NCI-H748 (cell line): ENCODE results near the gene HOXD10.

ENCODE experiments used
- DNase-seq: peaks from one replicate; lab custom pipeline; 2025; ENCODE audit not compliant: unreplicated experiment; lab: John Stamatoyannopoulos, UW

The HOXD10 gene

DNA sequence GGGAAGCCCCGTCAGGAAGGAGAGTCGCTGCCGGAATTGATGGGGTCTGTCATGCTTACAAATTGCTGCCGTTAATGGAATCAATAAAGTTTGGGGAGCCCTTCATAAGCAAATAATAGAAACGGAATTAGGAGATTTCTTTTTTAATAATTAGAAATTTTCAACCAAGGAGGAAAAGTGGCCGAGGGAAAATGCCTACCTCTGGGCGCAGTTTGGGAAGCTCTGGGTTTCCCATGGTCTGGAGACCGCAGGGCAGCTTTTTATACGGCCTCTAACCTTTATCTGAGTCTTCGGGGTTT lies 34.1 kb upstream of the HOXD10 start:
- DNase-seq, result no peak

DNA sequence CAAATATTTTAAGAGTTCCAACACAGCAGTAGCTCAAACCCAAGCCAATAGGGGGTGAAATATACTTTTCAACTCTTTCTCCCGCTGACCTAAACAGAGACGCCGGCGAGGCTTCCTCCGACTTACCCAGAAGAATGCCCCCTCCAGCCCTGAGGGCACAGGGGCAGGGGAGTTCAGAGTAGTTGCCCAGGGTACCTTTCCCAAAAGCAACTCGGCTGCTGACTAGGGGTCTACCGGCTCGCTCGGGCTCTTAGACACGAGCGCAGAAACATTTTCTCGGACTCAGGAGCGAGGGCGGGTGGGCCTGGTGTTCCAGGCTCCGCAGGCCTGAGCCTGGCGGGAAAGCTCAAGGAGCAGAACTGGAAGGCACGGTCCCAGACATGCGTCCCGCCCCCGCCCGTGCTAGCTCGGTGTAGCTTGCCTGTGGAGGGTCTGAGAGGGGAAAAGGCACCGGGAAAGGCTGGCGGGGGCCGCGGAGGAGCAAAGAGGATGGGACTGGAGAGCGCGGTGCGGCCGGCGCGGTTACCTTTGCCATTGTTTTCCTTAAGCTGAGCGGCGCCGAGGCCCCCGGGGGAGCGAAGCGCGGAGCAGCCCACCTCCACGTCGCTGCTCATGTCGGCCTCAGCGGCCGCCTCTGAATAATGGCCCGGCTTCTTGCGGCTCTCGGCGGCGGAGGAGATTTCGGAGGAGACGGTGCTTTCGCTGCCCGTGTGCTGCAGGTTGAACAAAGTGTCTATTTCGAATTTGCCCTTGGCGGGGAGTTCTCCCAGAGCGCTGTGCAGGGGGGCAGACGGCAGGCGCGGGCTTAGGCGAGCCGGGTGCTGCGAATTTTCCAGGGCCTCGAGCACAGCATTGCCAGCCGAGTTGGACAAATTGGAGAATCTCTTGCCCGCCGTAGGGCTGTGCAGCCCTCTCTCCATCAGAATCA lies 33.5 kb upstream of the HOXD10 start:
- no peak for DNase-seq

DNA sequence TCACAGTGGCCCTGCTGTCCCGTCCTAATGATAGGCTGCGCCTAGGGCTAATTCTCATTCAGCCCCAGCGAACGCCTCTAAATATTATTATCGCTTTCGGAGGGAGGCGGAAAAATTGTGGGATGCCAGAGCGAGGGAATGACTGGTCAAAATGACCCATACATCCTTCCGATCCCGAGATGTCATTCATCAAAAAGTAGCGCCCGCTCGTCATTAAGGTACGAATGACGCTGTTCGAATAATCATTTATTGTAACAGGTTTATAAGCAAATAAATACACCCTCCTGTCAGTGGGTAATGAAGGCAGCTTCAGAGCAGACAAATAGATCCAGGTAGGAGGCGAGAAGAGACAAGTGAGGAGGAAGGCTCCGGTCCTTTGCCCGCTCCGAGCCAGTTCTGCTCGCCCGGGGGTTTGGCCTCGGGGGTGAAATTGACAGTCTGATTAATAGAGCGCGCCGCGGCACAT lies 32.7 kb upstream of the HOXD10 start, which contains the start of gene EVX2:
EVX2 (minus strand) TSS at position 167 of the 466 bp plus-strand sequence. CDS start 186 bp downstream, outside the sequence.
- DNase-seq, result peak; percentile 65

DNA sequence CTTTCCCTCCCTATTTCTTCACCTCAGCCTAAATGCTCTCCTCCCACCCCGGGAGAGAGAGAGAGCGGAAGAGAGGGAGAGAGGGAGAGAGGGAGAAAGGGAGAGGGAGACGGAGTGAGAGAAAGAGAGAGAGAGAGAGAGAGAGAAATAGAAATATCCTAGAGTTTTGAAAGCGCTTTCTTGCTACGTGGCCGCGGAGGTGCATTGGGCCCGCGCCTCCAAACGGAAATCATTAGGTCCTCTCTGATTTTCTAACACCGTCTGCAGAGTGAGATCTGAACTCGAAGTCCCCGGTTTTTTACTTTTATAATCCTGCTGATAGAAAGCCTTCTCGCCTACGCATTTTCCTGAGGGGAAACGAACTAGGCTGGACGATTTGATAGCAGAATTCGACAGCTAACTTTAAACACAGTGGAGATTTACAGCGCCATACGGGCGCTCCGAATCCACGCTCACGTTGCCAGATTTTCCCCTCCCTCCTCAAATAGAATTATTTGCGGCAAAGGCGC lies 31.9 kb upstream of the HOXD10 start:
- peak; percentile 75 for DNase-seq

DNA sequence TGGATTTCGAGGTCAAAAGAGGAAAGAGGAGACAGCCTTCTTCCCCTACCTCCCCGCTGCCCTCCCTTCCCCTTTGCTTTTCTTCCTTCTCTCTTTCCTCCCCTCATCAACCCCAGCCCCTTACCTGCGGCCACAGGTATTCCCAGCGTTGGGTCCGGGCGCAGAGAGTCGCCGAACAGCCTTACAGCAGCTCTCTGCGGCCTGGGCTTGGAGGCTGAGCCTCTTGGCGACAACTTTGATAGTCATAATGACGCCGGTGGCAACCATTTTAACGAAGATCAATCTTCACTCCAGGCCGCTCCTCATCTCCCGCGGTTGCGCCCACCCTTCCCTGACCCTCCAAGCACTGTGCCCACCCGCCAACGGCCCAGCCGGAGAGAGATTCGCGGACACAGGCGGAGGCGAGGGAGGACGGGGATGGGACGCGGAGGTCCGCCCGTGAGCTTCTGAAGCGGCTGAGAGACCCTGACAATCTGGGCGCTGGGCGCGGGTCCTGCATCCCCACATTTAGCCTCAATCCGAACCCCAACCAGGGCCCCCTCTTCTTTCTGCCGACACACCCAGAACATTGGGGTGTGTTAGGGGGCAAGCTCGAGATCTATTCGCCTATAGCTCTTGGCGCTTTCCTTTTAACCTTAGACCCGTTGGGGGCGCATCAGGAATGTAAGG lies 31.3 kb upstream of the HOXD10 start:
- peak; percentile 84 for DNase-seq

DNA sequence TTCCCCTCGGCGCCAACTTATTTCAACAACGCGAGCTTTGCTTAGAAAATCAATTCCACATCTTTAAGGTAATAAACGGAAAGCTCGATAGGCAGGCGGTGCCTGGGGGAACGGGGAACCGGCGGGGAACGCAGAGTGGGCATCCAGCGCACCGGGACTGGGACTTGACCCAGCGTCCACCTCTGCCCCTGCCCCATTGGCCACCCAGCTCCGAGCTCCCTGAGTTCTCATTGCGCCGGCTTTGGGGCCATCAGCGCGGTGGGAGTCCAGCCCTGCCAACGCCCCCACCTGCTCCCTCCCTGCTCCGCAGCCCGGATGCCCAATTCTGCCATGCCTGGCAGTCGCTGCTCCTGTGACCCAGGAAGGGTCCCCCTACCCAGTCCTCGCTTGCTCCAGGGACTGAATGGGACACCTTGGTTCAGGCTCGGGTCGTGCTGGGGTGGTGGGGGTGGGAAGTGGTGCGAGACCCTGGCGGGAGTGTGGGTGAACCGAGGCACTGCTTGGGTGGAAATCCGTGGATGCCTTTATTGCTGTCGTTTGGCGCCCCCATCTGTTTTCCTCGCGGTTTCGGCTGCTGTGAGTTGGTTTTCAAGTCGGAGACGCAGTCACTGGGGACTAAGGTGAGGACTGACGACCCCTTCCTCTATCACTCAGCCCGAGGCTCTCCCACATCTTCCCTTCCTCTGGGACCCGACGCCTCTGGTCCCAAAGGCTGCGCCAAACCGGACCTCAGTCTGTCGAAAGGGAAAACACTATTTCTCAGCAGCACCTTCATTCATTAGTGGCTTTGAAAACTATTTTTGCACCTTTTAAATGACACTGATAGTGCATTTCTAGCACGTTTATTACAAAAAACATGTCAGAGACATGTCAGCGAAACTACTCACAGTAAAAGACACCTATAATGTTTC lies 30.5 kb upstream of the HOXD10 start:
- peak; percentile 83 for DNase-seq

DNA sequence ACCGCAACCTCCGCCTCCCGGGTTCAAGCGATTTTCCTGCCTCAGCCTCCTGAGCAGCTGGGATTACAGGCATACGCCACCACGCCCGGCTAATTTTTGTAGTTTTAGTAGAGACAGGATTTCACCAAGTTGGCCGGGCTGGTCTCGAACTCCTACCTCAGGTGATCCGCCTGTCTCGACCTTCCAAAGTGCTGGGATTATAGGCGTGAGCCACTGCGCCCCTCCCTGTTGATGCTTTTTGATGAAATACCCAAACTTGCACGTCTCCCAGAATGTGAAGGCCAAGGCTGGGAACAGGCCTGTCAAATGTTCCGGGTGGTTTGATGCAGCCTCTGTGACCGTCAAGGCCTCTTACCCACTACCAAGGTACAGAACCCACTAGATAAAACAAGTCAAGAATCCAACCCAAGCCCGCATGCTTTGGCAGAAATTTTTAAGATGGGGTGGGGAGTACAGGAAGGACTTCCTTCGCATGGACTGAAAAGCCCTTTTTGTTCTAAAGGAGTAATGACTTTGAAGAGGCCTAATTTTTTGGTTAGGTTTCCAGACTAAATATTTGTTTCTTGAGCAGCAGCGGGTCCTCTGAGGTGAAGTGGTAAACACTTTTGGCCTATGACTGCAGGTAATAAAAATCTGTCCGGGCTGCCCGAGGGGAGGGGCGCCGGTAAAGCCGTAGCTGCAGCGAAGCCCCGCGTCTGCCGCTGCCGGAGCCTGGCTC lies 29.1 kb upstream of the HOXD10 start:
- no peak for DNase-seq

DNA sequence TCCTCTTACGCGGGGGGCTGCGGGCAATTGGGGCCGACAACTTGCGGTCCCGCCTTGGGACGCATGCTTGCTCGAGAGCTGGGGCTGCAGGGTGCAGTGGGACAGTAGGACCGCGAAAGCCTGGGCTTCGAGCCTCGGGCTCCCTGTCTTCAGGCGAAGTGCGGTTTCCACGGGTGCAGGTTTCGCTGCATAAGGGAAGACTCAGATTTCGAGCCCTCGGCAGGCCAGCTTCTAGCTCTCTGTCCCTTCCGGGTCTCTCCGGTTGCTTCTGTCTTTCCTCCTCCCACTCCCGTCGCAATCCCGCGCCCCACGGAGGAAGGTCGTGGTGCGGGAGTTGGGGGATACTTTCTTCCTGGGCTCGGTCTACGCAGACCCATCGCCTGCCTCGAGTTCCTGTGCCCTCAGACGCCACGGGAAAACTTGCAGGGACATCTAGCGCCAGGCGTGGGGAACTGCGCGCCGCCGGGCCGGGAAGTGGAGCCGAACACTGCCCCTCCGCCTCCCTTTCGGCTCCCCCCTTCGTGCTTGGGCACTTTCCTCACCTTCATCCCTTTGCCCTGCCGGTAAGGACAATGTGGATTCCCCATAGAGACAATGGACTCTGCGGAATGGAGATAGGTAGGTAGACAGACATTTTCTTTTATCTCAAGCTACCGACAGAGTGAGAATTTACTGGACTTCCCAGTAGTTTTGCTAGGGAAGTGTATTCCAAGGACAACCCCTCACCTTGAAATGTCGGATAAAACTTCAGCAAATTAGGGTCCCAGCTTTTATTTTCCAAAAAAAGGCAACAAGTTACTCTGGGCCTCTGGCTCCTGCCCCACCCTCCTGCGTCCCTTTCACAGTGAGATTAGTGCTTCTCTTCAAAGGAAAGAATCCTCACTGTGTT lies 28.3 kb upstream of the HOXD10 start:
- peak; percentile 84 for DNase-seq

DNA sequence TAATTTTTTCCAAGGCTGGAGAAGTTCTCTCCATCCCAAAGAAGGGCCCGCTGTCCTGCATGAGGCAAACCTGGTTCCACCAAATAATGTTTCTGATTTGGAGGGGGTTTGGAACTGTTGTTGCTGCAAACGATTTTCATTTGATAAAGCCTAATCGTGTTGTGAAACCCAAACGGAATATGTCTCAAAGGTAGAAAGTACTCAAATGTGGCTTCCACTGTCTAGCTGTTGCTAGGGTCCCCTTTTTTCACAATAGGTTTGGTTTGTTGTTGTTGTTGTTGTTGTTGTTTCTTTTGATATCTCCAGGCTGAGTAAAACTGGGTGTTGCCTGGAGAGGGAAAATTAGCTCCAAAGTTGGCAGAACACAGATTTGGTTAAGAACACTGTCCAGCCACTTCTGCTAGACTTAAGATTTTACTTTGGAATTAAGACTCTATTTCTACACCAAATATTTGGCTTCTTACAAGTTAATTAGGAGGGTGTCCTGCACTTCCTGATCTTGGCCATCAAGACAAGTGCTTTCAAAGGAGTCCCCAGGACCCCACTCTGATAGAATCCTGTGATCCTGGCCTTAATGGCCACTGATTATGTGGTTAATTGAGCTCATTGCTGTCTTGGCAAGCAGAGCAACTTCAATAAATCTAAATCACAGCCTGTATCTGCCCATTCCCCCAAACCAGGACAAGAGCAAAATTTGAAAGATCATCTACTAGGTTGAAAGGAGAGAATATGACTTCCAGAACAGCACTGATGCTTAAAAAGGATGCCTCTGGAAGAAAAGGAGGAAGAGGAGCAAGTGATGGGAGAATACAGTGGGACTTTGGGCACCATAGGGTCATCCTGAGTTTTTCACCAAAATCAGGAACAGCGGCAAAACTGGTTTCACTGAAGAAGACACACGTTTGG lies 27.4 kb upstream of the HOXD10 start:
- no peak for DNase-seq

DNA sequence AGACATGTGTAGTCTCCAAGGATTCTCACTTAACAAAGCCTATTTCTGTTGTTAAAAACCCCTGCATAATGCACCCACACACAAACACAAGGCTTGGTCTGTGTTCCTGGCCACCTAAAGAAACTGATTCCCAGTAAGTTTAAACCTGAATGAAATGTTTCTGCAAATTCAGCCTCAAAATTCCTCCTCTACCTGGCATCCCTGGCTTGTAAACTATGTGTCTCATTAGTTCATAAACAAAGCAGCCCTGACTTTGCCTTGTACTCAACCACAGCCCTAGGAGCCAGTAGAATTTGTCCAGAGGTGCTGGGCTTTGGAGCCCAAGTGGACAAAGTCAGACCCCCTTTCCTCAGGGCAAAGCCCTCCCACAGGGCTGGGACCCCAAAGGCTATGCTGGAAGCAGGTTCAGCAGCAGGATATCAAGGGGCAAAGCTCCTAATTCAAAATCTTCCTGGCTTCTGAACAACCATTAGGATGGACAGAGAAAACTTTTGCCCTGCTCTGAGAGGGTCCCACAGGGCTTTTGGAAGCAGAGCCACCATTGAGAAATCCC lies 26.7 kb upstream of the HOXD10 start:
- no peak for DNase-seq

DNA sequence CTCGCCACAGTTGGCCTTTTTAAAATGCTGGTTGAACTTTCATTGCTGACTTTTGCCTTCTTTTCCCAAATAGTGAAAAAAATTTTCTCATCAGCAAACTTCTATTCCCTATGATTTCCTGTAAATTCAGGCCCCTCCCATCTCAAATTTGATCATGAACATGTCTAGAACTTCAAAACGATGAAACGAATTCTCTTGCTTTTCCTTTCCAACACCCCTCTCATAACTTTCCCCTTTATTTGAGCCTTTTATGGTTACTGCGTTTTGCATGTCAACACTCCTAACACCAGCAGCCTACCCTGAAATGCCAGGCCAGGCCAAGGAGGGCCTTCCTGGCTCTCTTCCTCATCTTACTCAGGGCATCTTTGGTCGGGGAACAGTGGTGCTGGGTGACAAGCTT lies 25.7 kb upstream of the HOXD10 start:
- DNase-seq, result no peak

DNA sequence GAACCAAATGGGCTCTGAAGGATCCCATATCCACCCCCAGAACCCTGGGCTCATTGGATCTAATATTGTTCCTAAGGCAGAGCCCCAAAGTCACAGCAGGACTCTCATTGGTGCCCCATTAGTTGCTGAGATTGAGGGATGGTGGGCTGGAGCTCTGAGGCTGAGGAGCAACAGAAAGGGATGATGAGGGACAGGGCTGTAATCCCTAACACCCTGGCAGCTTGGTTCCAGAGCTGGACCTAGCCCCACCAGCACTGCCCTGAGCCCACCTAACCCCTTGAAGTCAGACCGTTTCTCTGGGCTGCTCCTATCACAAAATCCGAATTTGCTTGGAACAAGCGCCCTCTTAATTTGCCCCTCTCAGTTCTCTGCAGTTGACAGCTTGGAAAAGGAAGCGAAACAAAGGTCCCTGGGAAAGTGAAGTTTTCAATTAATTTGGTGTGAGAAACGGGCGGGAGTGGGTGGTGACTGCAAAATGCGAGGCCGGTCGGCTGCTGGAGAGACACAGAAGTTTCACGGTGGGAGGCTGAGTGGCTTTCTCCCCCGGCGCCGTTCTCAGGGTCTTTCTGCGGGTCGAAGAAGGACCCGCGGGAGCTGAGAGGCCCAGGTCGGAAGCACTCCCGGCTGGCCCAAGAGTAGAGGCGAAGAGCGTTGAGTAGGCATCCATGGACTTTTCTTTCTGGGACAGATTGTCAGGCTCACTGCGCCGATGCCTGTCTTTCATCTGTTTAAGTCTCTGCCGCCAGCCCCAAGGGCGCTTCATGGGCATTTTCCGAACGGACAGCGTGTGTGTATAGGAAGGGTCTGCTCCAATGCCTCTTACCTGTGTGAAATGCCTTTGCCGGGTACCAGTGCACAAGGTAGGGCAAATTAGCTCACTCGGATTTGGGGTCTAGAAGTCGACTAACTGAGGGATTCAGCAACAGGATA lies 25.0 kb upstream of the HOXD10 start:
- no peak for DNase-seq

DNA sequence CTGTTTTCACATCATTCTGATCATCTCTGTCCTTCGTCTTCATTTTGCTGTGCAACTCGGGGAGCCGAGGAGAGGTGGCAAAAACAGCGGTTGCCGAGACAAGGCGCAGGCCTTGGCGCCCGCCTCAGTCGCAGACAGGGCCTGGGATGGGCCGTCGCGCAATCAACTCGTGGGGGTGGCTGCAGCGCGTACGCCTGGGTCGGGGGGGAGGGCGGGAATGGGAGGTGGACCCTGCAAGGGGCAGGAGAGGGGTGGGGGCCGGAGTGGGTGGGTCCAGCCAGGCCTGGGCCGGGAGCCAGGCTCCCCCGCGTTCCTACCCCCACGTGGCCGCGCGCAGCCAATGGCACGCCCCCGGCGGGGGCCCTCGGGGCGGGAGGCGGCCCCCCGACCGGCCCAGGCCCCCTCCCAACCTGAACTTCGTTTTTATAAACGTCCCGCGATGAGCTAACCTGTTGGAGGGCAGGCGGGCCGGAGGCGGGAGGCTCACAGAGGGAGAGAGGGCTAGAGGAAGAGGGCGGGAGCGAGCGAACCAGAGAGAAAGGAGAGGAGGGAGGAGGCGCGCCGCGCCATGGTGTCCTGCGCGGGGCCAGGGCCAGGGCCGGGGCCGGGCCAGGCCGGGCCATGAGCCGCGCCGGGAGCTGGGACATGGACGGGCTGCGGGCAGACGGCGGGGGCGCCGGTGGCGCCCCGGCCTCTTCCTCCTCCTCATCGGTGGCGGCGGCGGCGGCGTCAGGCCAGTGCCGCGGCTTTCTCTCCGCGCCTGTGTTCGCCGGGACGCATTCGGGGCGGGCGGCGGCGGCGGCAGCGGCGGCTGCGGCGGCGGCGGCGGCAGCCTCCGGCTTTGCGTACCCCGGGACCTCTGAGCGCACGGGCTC lies 24.1 kb upstream of the HOXD10 start, which contains the start of gene HOXD13:
HOXD13 (plus strand) TSS at position 452 of the 875 bp plus-strand sequence; CDS start at position 622, 170 bp downstream.
- DNase-seq, result peak; percentile 34

DNA sequence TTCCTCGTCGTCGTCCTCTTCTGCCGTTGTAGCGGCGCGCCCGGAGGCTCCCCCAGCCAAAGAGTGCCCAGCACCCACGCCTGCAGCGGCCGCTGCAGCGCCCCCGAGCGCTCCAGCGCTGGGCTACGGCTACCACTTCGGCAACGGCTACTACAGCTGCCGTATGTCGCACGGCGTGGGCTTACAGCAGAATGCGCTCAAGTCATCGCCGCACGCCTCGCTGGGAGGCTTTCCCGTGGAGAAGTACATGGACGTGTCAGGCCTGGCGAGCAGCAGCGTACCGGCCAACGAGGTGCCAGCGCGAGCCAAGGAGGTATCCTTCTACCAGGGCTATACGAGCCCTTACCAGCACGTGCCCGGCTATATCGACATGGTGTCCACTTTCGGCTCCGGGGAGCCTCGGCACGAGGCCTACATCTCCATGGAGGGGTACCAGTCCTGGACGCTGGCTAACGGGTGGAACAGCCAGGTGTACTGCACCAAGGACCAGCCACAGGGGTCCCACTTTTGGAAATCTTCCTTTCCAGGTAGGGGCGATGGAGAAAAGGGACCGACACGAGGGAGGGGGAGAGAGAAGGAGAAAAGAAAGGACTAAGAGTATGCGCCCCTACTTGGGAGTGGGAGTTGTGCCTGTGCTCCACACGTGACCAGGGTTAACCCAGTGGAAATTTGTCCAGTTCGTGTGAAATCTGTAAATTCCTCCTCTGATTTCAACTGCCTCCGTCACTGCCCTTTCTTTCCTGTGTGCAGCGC lies 23.3 kb upstream of the HOXD10 start:
- peak; percentile 55 for DNase-seq

DNA sequence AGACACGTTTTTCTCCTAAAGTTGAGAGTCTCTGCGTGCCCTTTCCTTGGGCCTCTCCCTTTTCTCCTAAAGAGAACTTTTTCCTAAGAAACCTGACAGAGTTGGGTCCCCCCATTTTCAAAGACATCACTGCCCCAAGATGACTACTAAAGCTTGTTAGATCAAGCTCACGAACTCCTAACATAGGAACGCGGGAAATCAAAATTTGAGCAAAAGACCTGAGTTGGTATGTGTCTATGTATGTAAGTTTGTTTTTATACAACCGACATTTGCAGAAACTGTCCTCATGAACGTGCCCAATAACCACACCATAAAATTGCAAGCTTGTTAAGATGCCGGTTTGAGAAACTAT lies 22.7 kb upstream of the HOXD10 start:
- DNase-seq, result no peak
